ENCODE data around the gene ST3GAL3. TPM values are rescaled to one million over a fixed set of nuclear protein-coding genes. Genes with fewer than 3 reads are reported as not detected.

ST3GAL3 gene
- total RNA-seq, 1 experiment from 2014 or later = 8.3 TPM

DNA sequence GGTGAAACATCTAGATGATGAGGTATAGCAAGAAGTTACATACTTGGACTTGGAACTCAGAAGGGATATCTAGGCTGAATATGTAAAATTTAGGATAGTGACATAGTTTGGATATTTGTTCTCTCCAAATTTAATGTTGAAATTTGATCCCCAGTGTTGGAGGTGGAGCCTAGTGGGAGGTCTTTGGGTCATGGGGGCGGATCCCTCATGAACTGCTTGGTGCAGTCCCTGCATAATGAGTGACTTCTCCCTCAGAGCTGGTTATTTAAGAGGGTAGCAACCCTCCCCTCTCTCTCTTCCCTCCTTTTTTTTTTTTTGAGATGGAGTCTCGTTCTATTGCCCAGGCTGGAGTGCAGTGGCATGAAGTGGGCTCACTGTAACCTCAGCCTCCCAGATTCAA is 15.5 kb downstream of the ST3GAL3 start:
- H4K20me1 ChIP-seq (ENCODE audit: control insufficient read depth, insufficient read depth, insufficient read length) = no peaks in the 10 kb centered on the region
- H2BK15ac ChIP-seq (ENCODE audit: low read depth, low read length) = no peak overlapping the region
- H3K79me2 ChIP-seq (ENCODE audit: insufficient read depth, low read length) = no peaks in the 10 kb centered on the region
- no peak overlapping the region for H3K14ac ChIP-seq (ENCODE audit: insufficient read depth, low read length)
- no peak overlapping the region for H3K27ac Mint-ChIP-seq
- H3K23ac ChIP-seq (ENCODE audit: insufficient read length, low read depth, low read length) = no peak overlapping the region
- H2BK120ac ChIP-seq (ENCODE audit: low read depth, low read length, poor library complexity, severe bottlenecking) = no peak overlapping the region
- no peaks in the 10 kb centered on the region for H3K9me3 ChIP-seq (ENCODE audit: control insufficient read depth, low read depth, low read length)
- peaks cover 0 to 2% (median 0%) of the 10 kb centered on the region in 3 experiments; a peak in 3 of 7 replicates for H3K36me3 Mint-ChIP-seq (ENCODE audit: insufficient read depth in 1 of 3, low read depth in 3 of 3)
- H3K9me3 Mint-ChIP-seq = no peaks in the 10 kb centered on the region
- no peak overlapping the region for H3K18ac ChIP-seq (ENCODE audit: insufficient read length, low read depth, low read length)
- WGBS (ENCODE audit: extremely low coverage, insufficient read length, low lambda C conversion rate) = no CpG with 5 or more reads among the region's 2 CpGs
- H3K27me3 Mint-ChIP-seq (ENCODE audit: low read depth) = no peaks in the 10 kb centered on the region
- H3K79me1 ChIP-seq (ENCODE audit: insufficient read depth, low read depth, low read length, poor library complexity, severe bottlenecking) = no peaks in the 10 kb centered on the region
- no peak overlapping the region for H3T11ph ChIP-seq (ENCODE audit: low read length)
- H3K4me3 Mint-ChIP-seq = no peak overlapping the region
- no peak overlapping the region for H3K9ac ChIP-seq (ENCODE audit: extremely low read depth, insufficient read length, low read length)
- no peak overlapping the region for H2AK5ac ChIP-seq (ENCODE audit: insufficient read length, low read length)
- H3K4me1 Mint-ChIP-seq = peaks cover 5 to 11% of the 10 kb centered on the region in 2 experiments
- H3K56ac ChIP-seq (ENCODE audit: insufficient read length, low read depth, low read length) = no peak overlapping the region
- no peak overlapping the region for H3K27ac ChIP-seq (ENCODE audit: insufficient read length, low read depth, low read length)
- H4K91ac ChIP-seq (ENCODE audit: insufficient read length, low read depth, low read length) = no peak overlapping the region
- no peak overlapping the region for H2BK5ac ChIP-seq (ENCODE audit: insufficient read length, low read length)
- no peak overlapping the region for H4K5ac ChIP-seq (ENCODE audit: insufficient read length, low read depth, low read length)
- no peaks in the 10 kb centered on the region for H3K4me1 ChIP-seq (ENCODE audit: insufficient read depth, low read length)
- no peak overlapping the region for H4K8ac ChIP-seq (replicated peaks; ENCODE audit: insufficient read length, low read depth, low read length)
- no peak overlapping the region for H3K4me2 ChIP-seq (ENCODE audit: insufficient read depth, insufficient read length, low read length)
- no peak overlapping the region for H2AFZ ChIP-seq (ENCODE audit: low read length)
- no peak overlapping the region for H2BK20ac ChIP-seq (ENCODE audit: low read depth, low read length, poor library complexity, severe bottlenecking)
- no peaks in the 10 kb centered on the region for H3K27me3 ChIP-seq (ENCODE audit: insufficient read depth, low read length)
- no peaks in the 10 kb centered on the region for H3K23me2 ChIP-seq (ENCODE audit: insufficient read length, low read depth, low read length, poor library complexity, severe bottlenecking)
- TF ChIP-seq, protein P1, sequence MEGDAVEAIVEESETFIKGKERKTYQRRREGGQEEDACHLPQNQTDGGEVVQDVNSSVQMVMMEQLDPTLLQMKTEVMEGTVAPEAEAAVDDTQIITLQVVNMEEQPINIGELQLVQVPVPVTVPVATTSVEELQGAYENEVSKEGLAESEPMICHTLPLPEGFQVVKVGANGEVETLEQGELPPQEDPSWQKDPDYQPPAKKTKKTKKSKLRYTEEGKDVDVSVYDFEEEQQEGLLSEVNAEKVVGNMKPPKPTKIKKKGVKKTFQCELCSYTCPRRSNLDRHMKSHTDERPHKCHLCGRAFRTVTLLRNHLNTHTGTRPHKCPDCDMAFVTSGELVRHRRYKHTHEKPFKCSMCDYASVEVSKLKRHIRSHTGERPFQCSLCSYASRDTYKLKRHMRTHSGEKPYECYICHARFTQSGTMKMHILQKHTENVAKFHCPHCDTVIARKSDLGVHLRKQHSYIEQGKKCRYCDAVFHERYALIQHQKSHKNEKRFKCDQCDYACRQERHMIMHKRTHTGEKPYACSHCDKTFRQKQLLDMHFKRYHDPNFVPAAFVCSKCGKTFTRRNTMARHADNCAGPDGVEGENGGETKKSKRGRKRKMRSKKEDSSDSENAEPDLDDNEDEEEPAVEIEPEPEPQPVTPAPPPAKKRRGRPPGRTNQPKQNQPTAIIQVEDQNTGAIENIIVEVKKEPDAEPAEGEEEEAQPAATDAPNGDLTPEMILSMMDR (conservative IDR thresholded peaks at IDR 0.05) = no peak
- H2BK12ac ChIP-seq (ENCODE audit: insufficient read length, low read depth, low read length) = no peak overlapping the region
- DNase-seq = no peak
- H3K4ac ChIP-seq (ENCODE audit: low read depth, low read length) = no peak overlapping the region
